Measurements from ENCODE around the gene ALDH5A1. TPM values are rescaled to one million over a fixed set of nuclear protein-coding genes. Genes with fewer than 3 reads are reported as not detected.

ALDH5A1 gene
- total RNA-seq = 1 to 10 TPM; 1.5 to 3.4 (median 3.1) TPM

DNA sequence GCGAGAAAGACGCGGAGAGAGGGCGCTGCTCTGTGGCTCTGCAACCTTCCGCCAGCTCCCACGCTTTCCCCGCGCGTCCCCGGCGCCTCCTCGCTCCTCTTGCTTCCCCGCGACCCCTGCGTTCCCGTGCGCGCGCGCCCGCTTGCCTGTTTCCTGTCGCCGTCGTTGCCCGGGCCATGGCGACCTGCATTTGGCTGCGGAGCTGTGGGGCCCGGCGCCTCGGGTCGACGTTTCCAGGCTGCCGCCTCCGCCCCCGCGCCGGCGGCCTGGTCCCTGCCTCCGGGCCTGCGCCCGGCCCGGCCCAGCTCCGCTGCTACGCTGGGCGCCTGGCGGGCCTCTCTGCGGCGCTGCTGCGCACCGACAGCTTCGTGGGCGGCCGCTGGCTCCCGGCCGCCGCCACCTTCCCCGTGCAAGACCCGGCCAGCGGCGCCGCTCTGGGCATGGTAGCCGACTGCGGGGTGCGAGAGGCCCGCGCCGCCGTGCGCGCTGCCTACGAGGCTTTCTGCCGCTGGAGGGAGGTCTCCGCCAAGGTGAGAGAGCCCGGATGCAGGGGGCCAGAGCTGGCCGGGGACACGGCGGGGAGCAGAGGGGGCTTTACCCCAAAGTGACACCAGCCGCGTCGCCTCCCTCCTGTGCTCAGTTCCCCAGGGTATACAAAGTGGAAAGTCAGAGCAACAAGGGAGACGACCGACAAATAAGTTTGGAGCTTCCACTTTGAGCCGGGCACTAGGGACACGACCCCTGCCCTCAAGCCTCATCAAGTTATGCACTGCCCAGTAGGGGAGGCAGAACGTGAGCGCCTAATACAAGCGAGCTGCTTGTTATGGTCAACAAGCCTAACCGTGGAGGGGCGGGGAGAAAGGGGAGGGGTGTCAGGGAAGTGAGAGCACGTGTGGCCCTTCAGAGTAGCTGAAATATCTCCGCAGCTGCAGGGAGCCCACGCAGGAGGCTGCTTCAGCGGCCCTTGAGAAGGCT is at the start of gene ALDH5A1:
Gene ALDH5A1, plus strand, starts transcription at position 149 of the 975 bp plus-strand sequence. Its CDS starts 28 bp downstream, at position 177.
- Histone ChIP-seq H3K27ac (peak within 1 kb of the TSS; percentile 41 to 88 (median 86)), H3K4me1 (peaks cover 0 to 22% (median 5%) of the 10 kb centered on the region in 3 donors), H3K9me3 (no peaks in the 10 kb centered on the region), H3K27me3 (no peaks in the 10 kb centered on the region), H3K4me3 (peak within 1 kb of the TSS; percentile 44 to 77), H3K36me3 (no peaks in the 10 kb centered on the region)
- TF ChIP-seq POLR2A (IDR thresholded peaks at IDR 0.05) = no peak
- TF ChIP-seq POLR2AphosphoS5 (IDR thresholded peaks at IDR 0.05) = peak; percentile 22
- TF ChIP-seq CTCF (IDR thresholded peaks at IDR 0.05) = peak in 2 of 4 experiments; percentile 5 to 55
- no peak for TF ChIP-seq EP300 (IDR thresholded peaks at IDR 0.05)
- WGBS, 2 donors (ENCODE audit: low coverage in 1 of 2) = 0% methylated on average over 16 of the region's 93 CpGs; no CpG with 5 or more reads in 1 of the 2 donors
- peak; percentile 86 for ATAC-seq

DNA sequence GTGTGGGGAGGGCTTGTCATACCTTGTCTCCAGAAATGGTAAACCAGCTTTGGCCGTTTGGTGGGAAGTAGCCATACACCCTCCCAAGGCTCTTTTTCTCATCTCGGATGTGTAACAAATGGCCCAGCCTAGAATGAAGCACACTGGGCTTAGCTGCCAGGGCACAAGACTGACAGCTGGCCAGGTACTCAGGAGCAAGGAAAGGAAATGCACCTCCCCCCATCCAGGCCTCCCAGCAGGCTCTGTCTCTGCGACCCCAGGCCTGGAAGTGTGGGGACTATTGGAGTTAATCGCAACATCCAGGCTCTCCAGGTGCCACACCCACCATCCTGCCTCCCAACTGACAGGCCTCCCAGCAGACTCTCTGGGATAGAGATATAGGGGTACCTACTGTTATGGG is 49.1 kb upstream of the ALDH5A1 start:
- Histone ChIP-seq H3K36me3 (peaks cover 0 to 22% of the 10 kb centered on the region in 2 donors), H3K9me3 (no peaks in the 10 kb centered on the region), H3K27ac (no peak overlapping the region), H3K4me3 (no peak overlapping the region), H3K4me1 (no peaks in the 10 kb centered on the region), H3K27me3 (no peaks in the 10 kb centered on the region)
- WGBS, 2 donors (ENCODE audit: low coverage in 1 of 2) = 100% methylated on average over 1 of the region's 4 CpGs; no CpG with 5 or more reads in 1 of the 2 donors
- no peak for ATAC-seq
- no peak for TF ChIP-seq EP300 (IDR thresholded peaks at IDR 0.05)
- no peak for TF ChIP-seq POLR2AphosphoS5 (IDR thresholded peaks at IDR 0.05)
- TF ChIP-seq CTCF (IDR thresholded peaks at IDR 0.05) = no peak
- no peak for TF ChIP-seq POLR2A (IDR thresholded peaks at IDR 0.05)

GRCh38 chr6:24446670-24447069 is 48.1 kb upstream of the ALDH5A1 start:
- TF ChIP-seq EP300 (IDR thresholded peaks at IDR 0.05) (no peak), POLR2AphosphoS5 (IDR thresholded peaks at IDR 0.05) (no peak), CTCF (IDR thresholded peaks at IDR 0.05) (no peak), POLR2A (IDR thresholded peaks at IDR 0.05) (no peak)
- 72 to 91% methylated on average over 6 of the region's 7 CpGs for WGBS, 2 donors (ENCODE audit: low coverage in 1 of 2)
- Histone ChIP-seq H3K4me1 (no peaks in the 10 kb centered on the region), H3K27me3 (no peaks in the 10 kb centered on the region), H3K4me3 (no peak overlapping the region), H3K36me3 (peaks cover 0 to 22% of the 10 kb centered on the region in 2 donors), H3K27ac (no peak overlapping the region), H3K9me3 (no peaks in the 10 kb centered on the region)
- ATAC-seq = no peak

GRCh38 chr6:24448396-24448795 is 46.4 kb upstream of the ALDH5A1 start:
- no peak overlapping the region for H3K4me3 ChIP-seq
- H3K27me3 ChIP-seq = no peaks in the 10 kb centered on the region
- H3K36me3 ChIP-seq = peaks cover 0 to 22% of the 10 kb centered on the region in 2 donors
- TF ChIP-seq POLR2A (IDR thresholded peaks at IDR 0.05) (no peak), POLR2AphosphoS5 (IDR thresholded peaks at IDR 0.05) (no peak), CTCF (IDR thresholded peaks at IDR 0.05) (no peak), EP300 (IDR thresholded peaks at IDR 0.05) (no peak)
- ATAC-seq = no peak
- 62 to 71% methylated on average over 1 to 4 of the region's 4 CpGs for WGBS, 2 donors (ENCODE audit: low coverage in 1 of 2)
- H3K27ac ChIP-seq = no peak overlapping the region
- H3K9me3 ChIP-seq = no peaks in the 10 kb centered on the region
- no peaks in the 10 kb centered on the region for H3K4me1 ChIP-seq

Measured in gastroesophageal sphincter (tissue), 4 donors.